Thoracic aorta (tissue), 2 donors: Measurements from ENCODE around the gene RFESD. TPM values are rescaled to one million over a fixed set of nuclear protein-coding genes. Genes with fewer than 3 reads are reported as not detected.

Source experiments
- ATAC-seq: fragments of 150-250 bp; one replicate; pipeline ENCODE4 v1.8.0; 2017; ENCODE audit warnings: low read depth; ENCODE audit not compliant: insufficient number of reproducible peaks, low FRiP score
- DNase-seq: peaks from one replicate; pipeline ENCODE4 v3.0.0-alpha.2; 2020; ENCODE audit warnings: low spot score
- H3K27ac ChIP-seq, 2 donors: fragments of 200-600 bp; sonication (generic); 1 replicate in 1 of 2; 2 replicates in 1 of 2; pipeline ENCODE4 v1.5.1; 2016; ENCODE audit warnings: mild to moderate bottlenecking in 2 of 2, moderate library complexity in 2 of 2
- H3K27me3 ChIP-seq: fragments of 200-600 bp; sonication (generic); replicated peaks from 2 replicates; pipeline ENCODE4 v1.6.0; 2016; ENCODE audit warnings: mild to moderate bottlenecking; ENCODE audit not compliant: insufficient read depth
- H3K36me3 ChIP-seq: fragments of 200-600 bp; sonication (generic); one replicate; pipeline ENCODE4 v1.5.1; 2016
- H3K4me1 ChIP-seq, 2 donors: fragments of 200-600 bp; sonication (generic); 1 replicate in 1 of 2; 2 replicates in 1 of 2; pipeline versions ENCODE4 v1.5.1 to v1.6.0; 2016; ENCODE audit warnings: low read depth in 2 of 2, mild to moderate bottlenecking in 1 of 2; ENCODE audit not compliant: control insufficient read depth in 1 of 2
- H3K4me3 ChIP-seq: fragments of 200-600 bp; sonication (generic); 2 replicates; pipeline ENCODE4 v1.5.1; 2016; ENCODE audit warnings: mild to moderate bottlenecking
- H3K9me3 ChIP-seq: fragments of 200-600 bp; sonication (generic); 2 replicates; pipeline ENCODE4 v1.5.1; 2016
- total RNA-seq, 2 donors: library from RNA; depleted of rRNA; stranded (reverse); fragments of >200 nt; gene quantifications; one replicate each; pipeline versions ENCODE4 v1.1.0 to v1.2.3, GENCODE V29; 2016
- TF ChIP-seq, protein P1 (sequence below): fragments of 200-600 bp; sonication (generic); IDR thresholded peaks from one replicate; pipeline ENCODE4 v1.5.1; 2019; ENCODE audit warnings: antibody characterized with exemption

RFESD gene
- total RNA-seq, 2 donors from 2014 or later = 0.85 to 11.1 TPM

DNA sequence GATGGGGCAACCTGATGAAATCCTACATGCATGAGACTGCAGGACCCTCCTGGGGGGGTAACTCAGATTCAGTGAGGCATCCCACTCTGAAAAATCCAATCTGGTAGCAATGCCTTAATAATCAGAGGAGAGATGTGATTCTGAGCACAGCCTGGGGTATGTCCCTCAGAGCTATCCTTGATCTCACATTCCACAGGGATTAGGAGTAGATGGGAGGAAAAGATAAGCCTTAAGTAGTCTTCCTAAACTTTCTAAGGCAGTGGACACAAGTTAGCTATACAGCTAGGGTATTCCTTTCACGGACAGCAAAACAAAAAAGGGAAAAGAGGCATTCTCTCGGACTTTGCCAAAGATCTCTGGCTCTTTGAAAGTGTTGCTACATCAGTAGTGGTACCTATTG lies 40.1 kb downstream of the RFESD start:
- H3K9me3 ChIP-seq = no peaks in the 10 kb centered on the region
- ATAC-seq (no peak), DNase-seq (no peak)
- H3K27ac ChIP-seq = no peak overlapping the region
- H3K4me1 ChIP-seq = no peaks in the 10 kb centered on the region
- no peaks in the 10 kb centered on the region for H3K27me3 ChIP-seq
- no peak overlapping the region for H3K4me3 ChIP-seq
- H3K36me3 ChIP-seq = no peaks in the 10 kb centered on the region
- TF ChIP-seq, protein P1, sequence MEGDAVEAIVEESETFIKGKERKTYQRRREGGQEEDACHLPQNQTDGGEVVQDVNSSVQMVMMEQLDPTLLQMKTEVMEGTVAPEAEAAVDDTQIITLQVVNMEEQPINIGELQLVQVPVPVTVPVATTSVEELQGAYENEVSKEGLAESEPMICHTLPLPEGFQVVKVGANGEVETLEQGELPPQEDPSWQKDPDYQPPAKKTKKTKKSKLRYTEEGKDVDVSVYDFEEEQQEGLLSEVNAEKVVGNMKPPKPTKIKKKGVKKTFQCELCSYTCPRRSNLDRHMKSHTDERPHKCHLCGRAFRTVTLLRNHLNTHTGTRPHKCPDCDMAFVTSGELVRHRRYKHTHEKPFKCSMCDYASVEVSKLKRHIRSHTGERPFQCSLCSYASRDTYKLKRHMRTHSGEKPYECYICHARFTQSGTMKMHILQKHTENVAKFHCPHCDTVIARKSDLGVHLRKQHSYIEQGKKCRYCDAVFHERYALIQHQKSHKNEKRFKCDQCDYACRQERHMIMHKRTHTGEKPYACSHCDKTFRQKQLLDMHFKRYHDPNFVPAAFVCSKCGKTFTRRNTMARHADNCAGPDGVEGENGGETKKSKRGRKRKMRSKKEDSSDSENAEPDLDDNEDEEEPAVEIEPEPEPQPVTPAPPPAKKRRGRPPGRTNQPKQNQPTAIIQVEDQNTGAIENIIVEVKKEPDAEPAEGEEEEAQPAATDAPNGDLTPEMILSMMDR = no peak

DNA sequence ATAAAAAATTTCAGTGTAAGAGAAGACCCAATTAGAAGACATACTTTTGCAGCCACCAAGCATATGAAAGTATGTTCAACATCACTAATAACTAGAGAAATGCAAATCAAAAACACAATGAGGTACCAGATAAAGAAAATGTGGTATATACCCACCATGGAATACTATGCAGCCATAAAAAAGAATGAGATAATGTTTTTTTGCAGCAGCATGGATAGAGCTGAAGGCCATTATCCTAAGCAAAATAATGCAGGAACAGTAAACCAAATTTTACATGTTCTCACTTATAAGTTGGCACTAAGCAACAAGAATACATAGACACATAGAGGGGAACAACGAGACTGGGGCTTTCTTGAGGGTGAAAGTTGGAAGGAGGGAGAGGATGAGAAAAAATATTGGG lies 43.1 kb downstream of the RFESD start:
- TF ChIP-seq, protein P1 = no peak
- H3K4me1 ChIP-seq = no peaks in the 10 kb centered on the region
- no peaks in the 10 kb centered on the region for H3K36me3 ChIP-seq
- no peak overlapping the region for H3K27ac ChIP-seq
- no peak for DNase-seq
- H3K9me3 ChIP-seq = no peaks in the 10 kb centered on the region
- H3K27me3 ChIP-seq = no peaks in the 10 kb centered on the region
- H3K4me3 ChIP-seq = no peak overlapping the region
- ATAC-seq = no peak

DNA sequence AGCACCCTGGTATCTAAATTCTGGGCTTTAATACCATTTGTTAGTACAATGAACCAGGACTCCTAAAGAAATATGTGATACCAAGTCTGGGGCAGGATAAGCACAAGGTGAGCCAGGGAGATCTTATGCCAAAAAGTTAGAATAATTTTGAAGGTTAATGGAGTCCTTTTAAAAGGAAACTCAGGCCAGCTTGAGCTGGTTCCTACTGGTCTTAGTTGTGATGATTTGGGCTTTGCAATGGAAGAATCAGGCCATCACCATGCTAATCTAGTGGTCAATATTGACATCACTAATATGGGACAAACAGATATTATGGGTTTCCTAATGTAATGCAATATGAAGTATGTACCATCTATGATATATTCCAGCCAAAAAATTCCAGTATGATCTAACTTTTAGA lies 43.8 kb downstream of the RFESD start:
- TF ChIP-seq, protein P1 = no peak
- Histone ChIP-seq H3K4me1 (no peaks in the 10 kb centered on the region), H3K36me3 (no peaks in the 10 kb centered on the region), H3K27me3 (no peaks in the 10 kb centered on the region), H3K4me3 (no peak overlapping the region), H3K9me3 (no peaks in the 10 kb centered on the region), H3K27ac (no peak overlapping the region)
- DNase-seq (no peak), ATAC-seq (no peak)

DNA sequence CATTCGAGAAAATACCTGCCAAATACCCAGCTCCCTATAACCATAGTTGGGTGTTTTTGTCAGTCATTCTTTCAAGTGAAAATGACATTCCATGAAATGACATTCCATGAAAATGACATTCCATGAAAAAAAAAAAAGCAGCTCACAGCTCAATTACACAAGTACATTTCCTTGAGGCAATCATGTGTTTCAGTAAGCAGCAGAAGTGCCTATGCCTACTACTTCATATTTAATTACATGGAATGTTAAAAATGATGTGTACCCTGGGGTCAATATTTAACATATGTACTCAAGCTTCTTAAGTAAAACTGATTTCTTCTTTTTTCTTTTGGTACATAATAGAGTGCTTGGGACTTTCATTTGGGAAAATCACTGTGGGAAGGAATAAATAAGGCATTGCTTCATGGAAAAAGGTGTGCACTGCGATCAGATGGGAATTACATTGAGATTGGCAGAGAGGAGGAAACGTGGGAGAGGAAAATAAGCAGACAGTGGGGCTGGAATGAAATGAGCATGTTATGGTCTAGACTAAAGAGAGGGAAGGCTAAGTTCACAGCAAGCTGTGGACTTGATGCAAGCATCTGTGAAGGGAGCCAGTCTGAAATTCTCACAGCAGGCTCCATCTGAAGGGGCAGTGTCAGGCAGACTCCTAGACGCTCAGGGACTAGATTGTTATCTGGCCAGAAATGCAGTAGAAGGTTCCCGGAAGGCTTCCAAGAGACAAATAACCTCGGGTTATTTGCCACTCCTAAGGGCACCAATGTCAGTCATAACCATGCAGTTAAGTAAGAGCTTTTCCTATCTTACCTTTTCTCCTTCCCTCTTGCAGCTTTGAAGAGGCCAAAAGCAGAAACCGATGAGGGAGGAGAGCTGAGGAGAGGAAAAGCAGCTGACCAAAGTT lies 51.5 kb downstream of the RFESD start:
- TF ChIP-seq, protein P1 = no peak
- H3K36me3 ChIP-seq = no peaks in the 10 kb centered on the region
- no peak overlapping the region for H3K4me3 ChIP-seq
- no peaks in the 10 kb centered on the region for H3K4me1 ChIP-seq
- DNase-seq (no peak), ATAC-seq (no peak)
- H3K9me3 ChIP-seq = no peaks in the 10 kb centered on the region
- H3K27ac ChIP-seq = no peak overlapping the region
- H3K27me3 ChIP-seq = no peaks in the 10 kb centered on the region

DNA sequence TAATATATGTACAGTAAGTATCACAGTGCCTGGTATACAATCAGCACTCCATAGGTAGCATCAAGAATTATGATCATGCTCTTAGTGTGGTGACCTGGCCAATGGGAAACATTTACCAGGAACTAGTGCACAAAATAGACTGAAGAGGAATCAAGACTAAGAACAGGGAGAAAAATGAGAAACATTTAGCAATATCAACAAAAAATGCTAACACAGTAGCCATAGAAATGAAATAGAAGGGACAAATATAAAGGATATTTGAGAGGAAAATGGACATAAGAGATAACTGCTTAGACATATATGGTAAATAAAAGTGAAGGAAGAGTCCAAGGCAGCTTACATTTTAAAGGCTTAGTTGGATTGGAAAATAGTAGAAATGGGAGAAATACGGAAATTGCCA lies 52.8 kb downstream of the RFESD start:
- Histone ChIP-seq H3K36me3 (no peaks in the 10 kb centered on the region), H3K4me1 (no peaks in the 10 kb centered on the region), H3K4me3 (no peak overlapping the region), H3K27me3 (no peaks in the 10 kb centered on the region), H3K9me3 (no peaks in the 10 kb centered on the region), H3K27ac (no peak overlapping the region)
- DNase-seq (no peak), ATAC-seq (no peak)
- TF ChIP-seq, protein P1 = no peak
